Activated CD4-positive, alpha-beta T cell treated with anti-CD3 and anti-CD28 coated beads, Interleukin-2, amount 50 U/mL, for 4 hours (primary cell): Measurements from ENCODE around the gene POLD2.

ENCODE experiments used
- DNase-seq, 2 experiments: peaks; one replicate each; pipeline ENCODE4 v3.0.0-alpha.2; 2020

The POLD2 gene

DNA sequence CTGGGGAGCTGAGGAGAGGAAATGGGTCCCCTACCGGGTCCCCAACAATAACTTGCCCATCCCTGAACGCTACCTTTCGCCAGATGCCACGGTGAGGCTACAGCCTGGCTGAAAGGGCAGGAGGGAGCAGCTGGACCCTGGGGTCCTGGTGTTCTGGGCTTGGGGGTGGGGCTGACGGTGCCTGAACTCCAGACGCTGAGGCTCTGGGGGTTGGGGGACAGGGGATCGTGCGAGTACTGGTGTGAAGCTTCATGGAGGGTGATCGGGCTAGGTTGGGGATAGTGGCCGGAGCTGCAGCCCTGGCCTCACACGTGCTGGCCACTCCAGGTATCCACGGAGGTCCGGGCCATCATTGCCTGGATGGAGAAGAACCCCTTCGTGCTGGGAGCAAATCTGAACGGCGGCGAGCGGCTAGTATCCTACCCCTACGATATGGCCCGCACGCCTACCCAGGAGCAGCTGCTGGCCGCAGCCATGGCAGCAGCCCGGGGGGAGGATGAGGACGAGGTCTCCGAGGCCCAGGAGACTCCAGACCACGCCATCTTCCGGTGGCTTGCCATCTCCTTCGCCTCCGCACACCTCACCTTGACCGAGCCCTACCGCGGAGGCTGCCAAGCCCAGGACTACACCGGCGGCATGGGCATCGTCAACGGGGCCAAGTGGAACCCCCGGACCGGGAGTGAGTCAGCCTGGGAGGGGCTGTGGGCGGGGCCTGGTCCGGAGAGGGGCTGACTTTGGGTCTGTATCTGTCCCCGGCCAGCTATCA is 10.9 kb downstream of the POLD2 start:
- no peak for DNase-seq

DNA sequence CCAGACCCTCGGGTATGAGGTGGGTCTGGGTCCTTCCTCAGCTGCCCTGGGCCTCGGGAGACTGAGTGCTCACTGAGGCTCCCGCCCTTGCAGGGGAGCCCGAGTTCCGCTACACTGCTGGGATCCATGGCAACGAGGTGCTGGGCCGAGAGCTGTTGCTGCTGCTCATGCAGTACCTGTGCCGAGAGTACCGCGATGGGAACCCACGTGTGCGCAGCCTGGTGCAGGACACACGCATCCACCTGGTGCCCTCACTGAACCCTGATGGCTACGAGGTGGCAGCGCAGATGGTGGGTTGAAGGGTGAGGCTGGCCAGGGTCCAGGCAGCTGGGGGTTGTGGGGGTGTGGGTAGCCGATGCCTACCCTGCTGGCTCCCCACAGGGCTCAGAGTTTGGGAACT is 11.6 kb downstream of the POLD2 start:
- DNase-seq, result no peak

DNA sequence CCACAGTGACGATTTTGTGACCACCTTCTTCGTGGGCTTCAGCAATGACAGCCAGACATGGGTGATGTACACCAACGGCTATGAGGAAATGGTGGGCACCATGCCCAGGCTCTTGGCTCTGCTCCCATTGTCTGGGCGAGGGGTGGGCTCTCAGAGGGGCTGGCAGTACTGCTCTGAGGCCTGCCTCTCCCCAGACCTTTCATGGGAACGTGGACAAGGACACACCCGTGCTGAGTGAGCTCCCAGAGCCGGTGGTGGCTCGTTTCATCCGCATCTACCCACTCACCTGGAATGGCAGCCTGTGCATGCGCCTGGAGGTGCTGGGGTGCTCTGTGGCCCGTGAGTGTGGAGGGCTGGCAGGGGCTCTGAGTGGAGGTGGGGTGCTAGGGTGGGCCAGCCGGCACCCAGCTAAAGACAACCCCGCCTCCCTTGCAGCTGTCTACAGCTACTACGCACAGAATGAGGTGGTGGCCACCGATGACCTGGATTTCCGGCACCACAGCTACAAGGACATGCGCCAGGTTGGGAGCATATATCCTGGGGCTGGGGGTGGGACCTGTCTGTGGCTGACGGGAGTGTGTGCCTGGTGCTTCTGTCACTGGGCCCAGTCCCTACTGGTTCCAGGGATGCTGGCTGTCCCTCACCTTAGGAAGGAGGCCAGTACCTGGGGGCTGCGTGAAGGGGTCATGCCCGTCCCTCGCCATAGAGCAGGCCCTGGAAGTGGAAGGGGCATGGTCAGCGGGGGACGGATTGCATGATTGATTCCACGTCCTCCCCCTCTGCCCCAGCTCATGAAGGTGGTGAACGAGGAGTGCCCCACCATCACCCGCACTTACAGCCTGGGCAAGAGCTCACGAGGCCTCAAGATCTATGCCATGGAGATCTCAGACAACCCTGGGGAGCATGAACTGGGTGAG is 12.4 kb downstream of the POLD2 start:
- DNase-seq, result no peak

DNA sequence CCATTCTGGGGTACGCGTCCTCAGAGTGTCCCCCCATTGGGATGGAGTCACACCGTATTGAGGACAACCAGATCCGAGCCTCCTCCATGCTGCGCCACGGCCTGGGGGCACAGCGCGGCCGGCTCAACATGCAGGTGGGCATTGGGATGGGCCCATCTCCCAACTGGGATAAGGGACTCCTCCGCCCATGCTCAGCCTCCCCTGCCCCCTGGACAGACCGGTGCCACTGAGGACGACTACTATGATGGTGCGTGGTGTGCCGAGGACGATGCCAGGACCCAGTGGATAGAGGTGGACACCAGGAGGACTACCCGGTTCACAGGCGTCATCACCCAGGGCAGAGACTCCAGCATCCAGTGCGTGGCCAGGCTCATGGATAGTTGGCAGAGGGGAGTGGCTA is 13.4 kb downstream of the POLD2 start:
- DNase-seq, result no peak

DNA sequence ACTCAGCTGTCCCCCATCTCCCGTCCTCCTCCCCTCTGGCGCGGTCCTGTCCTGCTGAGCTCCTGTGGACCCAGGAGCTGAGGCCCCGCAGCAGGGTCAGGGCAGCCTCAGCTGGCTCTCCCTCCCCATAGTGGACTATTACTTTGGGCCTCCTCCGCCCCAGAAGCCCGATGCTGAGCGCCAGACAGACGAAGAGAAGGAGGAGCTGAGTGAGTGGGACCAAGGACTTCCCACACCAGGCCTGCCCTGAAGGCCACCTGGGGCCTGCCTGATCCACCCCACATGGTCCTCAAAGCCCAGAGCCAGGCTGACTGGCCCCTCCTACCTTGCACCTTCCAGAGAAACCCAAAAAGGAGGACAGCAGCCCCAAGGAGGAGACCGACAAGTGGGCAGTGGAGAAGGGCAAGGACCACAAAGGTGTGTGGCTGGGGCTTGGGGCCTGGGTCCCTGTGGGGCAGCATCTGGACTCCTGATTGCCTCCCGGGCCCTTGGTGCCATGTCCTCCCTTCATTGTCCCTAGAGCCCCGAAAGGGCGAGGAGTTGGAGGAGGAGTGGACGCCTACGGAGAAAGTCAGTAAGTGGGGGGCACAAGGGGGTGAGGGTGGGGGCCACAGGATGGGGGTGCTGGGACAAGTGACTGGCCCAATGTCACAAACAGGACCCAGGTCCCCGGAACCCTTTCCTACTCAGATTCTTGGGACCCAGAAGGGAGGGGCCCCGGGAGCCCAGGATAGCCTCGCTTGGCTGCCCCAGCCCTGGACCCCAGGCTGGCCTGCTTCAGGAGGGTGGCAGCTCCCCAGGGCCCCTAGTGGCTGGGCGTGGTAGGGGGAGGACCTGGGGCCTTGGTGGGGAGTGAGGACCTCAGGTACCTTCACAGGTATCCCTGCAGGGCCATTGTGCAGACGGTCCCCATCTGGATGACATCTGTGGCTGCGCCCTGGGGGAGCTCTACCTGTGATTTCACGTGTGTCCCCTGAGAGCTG is 14.3 kb downstream of the POLD2 start:
- DNase-seq, result no peak

DNA sequence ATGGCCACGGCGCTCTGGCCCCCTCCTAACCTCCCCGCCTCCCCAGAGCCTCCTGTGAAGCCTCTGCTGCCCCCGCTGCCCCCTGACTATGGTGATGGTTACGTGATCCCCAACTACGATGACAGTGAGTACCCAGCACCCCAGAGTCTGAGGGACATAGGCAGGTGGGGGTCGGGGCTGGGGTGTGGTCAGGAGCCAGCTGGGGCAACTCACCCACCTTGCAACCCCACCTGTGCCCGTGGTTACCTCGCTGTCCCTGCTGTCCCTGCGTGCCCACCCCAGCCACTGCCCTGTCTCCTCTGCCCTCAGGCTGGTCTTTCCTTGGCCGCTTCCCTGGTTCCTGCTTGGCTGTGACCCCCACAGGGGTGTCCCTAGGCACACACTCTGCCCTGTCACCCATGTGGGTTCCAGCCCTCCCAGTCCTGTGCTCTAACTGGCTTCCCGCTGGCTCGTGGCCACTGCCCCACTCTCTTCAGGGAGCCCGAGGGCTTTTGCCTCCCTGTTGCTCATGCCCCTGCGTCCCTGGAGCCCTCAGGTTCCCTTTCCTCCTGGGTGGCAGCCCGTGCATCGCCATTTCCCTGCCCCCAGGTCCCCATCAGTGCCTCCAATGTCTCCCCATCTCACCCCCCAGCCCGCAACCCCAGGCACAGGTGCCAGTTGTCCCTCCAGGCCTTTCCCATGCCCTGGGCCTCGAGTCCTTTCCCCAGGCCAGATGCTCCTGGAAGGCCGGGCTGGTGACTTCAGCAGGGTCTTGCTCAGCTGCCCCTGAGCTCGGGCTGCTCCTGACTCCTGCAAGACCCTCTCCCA is 15.2 kb downstream of the POLD2 start:
- no peak for DNase-seq

DNA sequence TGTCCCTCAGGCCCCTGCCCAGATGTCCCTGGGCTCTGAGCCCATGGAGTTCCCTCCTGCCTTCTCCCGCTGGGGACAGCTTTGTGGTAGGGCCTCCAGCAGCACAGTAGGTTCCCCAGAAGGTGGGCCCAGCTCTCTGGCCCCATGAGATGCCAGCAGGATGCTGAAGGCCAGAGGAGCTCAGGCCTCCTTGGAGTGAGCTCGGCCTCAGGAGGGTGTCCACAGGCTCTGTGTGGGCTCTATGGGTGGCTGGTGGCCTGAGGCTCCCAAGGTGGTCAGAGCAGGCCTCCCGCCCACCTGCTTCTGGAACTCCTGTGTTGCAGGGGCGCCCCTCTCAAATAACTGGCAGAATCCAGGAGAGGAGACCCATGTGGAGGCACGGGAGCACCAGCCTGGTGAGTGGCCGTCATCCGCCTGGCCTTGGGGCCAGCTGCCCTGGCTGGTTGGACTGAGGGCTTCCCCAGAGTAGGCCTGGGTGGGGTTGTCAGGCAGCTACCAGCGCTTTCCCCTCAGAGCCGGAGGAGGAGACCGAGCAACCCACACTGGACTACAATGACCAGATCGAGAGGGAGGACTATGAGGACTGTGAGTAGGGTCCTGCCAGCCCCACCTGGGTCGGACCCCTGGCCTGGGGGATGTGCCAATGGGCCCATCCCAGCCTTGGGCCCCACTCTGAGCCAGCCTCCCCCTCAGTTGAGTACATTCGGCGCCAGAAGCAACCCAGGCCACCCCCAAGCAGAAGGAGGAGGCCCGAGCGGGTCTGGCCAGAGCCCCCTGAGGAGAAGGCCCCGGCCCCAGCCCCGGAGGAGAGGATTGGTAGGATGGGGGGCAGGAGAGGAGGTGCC is 16.0 kb downstream of the POLD2 start:
- DNase-seq, result no peak

DNA sequence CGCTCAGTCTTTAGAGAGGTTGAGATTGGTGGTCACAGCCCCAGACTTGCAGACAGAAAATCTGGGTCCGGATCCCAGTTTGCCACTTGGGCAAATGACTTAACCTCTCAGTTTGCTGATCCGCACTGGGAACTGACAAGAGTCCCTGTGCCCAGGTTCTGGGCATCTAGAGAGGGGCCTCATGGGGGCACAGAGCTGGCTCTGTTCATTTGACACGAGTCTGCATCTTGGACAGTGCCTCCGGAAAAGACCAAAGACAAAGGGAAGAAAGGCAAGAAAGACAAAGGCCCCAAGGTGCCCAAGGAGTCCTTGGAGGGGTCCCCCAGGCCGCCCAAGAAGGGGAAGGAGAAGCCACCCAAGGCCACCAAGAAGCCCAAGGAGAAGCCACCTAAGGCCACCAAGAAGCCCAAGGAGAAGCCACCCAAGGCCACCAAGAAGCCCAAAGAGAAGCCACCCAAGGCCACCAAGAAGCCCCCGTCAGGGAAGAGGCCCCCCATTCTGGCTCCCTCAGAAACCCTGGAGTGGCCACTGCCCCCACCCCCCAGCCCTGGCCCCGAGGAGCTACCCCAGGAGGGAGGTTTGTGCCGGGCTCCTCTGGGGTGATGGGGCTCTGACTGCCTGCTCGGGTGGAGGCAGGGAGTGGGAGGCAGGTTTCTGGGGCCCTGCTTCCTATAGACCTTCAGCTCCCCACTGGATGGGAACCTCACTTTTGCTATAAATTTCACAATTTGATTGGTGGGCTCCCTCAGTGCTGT is 16.9 kb downstream of the POLD2 start:
- no peak for DNase-seq

DNA sequence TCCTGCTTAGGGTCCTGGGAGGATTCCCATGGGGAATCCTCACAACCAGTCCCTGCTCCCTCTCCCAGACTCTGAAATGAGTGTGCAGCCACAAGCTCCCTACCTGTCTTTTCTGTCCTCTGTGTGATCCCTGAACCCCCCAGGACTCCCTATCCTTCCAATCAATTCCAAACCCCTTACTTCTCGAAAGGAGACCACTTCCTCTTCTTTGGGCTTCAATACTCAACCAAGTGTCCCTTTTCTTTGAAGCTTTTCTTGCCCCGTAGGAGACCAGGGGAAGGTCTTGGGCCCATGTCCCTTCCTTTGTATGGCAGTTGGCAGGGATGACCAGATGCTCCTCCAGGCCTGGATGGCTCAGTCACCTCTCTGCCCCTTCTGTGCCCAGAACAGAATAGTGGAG is 17.5 kb downstream of the POLD2 start:
- DNase-seq, result no peak

DNA sequence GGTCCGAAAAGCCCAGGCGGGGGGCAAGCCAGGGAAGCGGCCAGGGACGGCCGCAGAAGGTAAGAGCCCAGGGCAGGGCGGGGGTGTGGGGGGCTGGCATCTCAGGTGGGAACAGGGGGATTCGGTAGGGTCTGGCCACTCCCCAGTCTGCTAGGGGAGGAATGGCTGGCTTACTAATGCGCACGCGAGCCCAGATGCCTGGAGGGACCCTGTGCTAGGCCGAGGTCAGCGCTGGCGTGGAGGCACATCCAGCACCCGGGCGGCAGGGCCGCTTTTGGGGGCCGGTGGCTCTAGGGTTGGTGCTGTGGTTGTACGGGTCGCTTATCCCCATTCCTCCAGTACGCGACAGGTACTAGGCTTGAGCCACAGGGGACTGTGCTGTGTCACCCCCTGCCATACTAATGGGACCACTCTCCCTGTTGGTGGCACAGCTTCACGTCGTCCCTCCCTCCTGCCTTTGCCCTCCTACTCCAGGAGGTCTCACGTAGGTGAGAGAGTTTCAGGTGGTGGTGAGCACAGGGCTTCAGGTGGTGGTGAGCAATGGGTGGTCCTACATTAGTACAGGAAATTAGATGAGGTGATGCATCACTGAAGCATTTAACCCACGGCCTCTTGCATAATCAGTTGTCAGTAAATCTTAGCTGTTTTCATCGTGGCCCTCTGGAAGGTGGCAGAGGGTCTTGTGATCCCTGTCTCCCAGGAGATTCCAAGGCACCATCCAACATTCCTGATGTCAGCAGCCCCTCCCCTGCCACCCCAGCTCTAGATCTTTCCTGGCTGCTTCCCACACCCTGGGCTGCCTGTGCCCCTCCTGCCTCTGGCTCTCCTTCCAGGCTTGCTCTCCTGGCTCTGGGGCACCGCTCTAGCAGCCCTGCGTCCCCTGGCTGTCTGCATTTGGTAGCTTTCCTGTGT is 18.2 kb downstream of the POLD2 start:
- DNase-seq, result no peak

DNA sequence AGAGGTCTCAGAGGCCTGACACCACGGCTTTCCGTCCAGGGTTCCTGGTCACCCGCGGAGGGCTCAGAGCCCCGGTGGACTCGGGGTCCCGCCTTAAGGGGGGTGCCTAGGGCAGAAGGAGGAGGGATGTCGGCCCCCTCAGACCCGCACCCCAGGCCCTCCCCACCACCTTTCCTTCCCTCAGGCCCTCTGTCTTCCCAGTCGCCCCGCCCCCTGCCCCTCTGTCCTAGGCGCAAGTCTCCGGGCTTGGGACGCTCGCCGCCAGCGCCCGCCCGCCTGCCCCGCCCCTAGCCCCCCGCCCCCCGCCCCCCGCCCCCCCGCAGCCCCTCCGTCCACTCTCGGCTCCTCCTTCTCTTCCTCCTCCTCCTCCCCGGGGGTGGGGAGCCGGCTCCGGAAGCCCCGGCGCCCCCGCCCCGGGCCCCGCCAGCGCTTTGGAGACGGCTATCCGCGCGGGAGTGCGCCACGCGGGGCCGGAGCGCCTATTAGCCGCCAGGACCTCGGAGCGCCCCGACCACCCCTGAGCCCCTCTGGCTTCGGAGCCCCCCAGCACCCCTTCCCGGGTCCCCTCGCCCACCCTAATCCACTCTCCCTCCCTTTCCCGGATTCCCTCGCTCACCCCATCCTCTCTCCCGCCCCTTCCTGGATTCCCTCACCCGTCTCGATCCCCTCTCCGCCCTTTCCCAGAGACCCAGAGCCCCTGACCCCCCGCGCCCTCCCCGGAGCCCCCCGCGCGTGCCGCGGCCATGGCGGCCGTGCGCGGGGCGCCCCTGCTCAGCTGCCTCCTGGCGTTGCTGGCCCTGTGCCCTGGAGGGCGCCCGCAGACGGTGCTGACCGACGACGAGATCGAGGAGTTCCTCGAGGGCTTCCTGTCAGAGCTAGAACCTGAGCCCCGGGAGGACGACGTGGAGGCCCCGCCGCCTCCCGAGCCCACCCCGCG is 19.2 kb downstream of the POLD2 start, which contains the start of gene AEBP1:
TSS of gene AEBP1 (plus strand) at position 423 of the 937 bp plus-strand sequence. CDS start at position 744, 321 bp downstream.
- DNase-seq, result no peak

DNA sequence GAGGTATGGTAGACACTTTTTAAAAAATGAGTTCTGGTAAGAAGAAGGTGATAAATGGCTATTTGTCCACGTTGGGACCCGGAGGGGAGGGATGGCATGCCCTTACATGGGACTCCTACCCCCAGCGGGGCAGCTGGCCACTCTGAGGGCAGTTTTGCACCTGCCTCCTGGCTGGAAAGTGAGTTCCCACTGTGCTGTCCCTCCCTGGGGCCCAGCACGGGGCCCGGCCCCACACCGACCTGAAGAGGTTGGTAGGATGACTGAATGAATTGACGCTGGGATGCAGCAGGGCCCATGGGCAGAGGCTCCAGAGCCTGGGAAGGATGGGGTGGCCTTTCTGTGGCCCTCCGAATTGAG is 19.8 kb downstream of the POLD2 start:
- DNase-seq, result no peak

DNA sequence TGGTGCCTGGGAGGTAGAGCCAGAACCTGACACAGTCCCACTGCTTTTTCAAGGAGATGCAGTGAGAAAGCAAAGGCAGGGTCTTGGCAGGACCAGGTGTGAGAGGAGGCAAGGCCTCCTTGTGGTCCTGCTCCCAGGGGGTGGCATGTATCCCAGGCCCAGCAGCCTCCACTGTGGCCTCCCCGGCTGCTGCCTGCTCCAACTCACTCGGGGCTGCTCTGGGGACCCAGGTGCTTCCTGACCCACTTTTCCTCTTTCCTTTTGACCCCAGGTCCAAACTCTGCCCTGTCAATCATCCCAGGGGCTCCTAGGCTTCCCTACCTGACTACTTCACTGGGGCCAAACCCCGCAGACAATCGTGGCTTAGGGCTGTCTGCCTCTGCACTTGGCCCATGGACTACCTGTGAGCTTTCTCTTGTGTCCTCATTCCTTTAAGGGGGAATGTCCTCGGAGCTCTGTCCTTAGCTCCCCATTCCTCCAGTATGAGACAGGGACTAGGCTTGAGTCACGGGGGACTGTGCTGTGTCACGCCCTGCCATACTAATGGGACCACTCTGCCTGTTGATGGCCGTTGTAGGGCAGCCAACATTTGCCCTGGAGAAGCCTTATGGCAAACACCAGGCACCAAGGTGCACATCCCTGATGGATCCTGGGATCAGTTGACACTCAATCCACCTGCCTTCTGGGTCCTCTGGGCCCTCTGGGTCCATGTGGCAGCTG is 20.3 kb downstream of the POLD2 start:
- DNase-seq, result no peak

DNA sequence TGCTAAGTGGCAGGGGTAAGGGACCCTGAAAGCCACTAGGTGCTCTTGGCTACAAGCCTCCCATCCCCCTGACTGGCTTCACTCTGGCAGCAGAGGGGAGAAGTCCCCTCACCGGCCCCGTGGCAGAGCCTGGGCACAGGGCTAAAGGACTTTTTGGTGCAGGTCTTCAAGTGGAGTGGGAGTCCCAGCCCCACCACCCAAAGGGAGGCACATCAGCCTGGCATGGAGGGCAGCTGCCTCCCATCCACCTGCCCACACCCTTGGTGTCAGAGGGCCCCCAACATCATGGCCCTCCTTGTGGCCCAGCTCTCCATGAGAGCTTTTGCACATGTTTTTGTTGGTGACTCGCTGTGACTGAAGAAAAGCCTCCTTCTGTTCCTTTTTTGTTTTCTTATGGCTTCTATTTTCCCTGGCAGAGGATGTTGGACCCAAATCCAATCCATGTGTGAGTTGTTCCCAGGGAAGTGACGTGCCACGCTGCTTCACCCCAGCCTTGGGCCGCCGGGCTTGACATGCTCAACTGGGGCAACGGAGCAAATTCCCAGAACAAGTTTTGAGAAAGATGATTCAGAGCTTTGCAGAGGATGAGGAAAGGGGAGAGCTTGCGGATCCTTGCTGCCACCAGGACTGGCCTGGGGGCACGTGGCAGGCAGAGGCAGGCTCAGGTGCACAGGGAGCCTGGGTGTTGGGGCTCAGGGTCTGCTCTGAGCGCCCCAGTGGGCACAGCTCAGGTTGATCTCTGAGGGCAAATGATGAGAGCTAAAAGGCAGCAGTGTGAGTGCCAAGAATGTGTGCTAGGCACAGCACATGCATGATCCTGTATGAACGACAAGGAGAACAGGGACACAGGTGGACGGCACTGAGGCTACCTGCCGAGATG is 21.1 kb downstream of the POLD2 start:
- no peak for DNase-seq

DNA sequence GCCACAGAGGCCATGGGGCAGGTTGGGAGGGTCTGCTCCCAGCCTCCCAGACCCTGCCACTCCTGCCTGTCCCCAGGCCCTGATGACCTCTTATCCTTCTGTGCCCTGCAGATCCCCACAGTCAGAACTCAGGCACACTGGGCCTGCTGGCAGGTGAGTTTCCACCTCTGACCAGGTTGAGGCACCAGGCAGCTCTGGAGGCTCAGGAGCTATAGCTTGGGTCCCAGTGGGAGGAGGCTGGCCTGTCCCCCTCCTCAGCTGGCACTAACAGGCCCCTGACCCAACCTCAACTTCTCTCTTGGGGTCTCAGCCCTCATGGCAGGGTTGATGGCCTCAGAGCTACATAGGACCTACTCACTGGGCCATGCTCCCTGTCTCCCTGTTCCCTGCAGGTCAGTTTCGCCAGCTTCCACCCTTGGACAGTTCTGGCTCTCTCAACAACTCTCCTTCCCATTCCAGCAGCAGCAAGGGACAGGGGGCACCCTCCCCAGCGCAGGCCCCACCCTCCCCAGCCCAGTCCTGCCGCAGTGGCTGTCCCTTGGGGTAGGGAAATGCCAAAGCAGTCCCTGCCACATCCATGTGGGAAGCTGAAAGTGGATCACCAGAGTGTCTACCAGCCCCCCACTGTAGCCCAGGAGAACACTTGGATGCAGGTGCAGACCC is 21.9 kb downstream of the POLD2 start:
- DNase-seq, result no peak
